GM12878 (cell line): ENCODE measurements around the gene PIGS. TPM values are rescaled to one million over a fixed set of nuclear protein-coding genes. Genes with fewer than 3 reads are reported as not detected.

ENCODE experiments used
- ATAC-seq: fragments of 200-7000 bp; cut with Tn5 transposase; 3 replicates; pipeline ENCODE4 v1.9.1; 2020; ENCODE audit warnings: mild to moderate bottlenecking, moderate library complexity
- BruUV-seq: library from RNA; stranded (reverse); fragments of 400-500 nt; replicated peaks from 2 replicates; lab custom pipeline; 2021; lab: Mats Ljungman, UMichigan
- CTCF ChIA-PET: fragments of 300-600 bp; sonication (Branson Sonifier 250); formaldehyde crosslinking; extraction: SDS; loops from one replicate; lab custom pipeline; 2021; ENCODE audit warnings: inconsistent platforms; lab: Yijun Ruan, JAX
- POLR2A ChIA-PET: fragments of 350-600 bp; formaldehyde crosslinking; extraction: SDS; loops from one replicate; lab custom pipeline; 2021; ENCODE audit warnings: inconsistent platforms; lab: Charles Lee
- RAD21 ChIA-PET: fragments of 300-600 bp; sonication (Branson Sonifier 250); formaldehyde crosslinking; loops from one replicate; lab custom pipeline; 2023; ENCODE audit warnings: antibody characterized with exemption; ENCODE audit not compliant: unreplicated experiment; lab: Charles Lee
- SMC1A ChIA-PET: fragments of 300-600 bp; sonication (Branson Sonifier 250); formaldehyde crosslinking; loops from one replicate; lab custom pipeline; 2023; ENCODE audit not compliant: unreplicated experiment, uncharacterized antibody; lab: Charles Lee
- DNase-seq: peaks from one replicate; pipeline ENCODE4 v3.0.0-alpha.2; 2011; ENCODE audit warnings: low read depth, low spot score
- FAIRE-seq: peaks from 3 replicates; lab custom pipeline; 2011; peaks lifted over from hg19 to GRCh38; lab: Jason Lieb, UNC
- H2AFZ ChIP-seq: 2 replicates; pipeline ENCODE4 v1.6.0; 2011; ENCODE audit warnings: low read depth, low read length, control low read depth; ENCODE audit not compliant: control insufficient read depth
- H3K27ac ChIP-seq: 2 replicates; pipeline ENCODE4 v1.5.1; 2011; ENCODE audit warnings: control low read depth; ENCODE audit not compliant: control insufficient read depth, insufficient read depth
- H3K27me3 ChIP-seq, 2 experiments: replicated peaks in 1 of 2; 2 replicates each; pipeline versions ENCODE4 v1.6.0 to v1.6.1; 2011; ENCODE audit warnings: low read length in 1 of 2; ENCODE audit not compliant: control insufficient read depth in 2 of 2, insufficient read depth in 2 of 2
- H3K36me3 ChIP-seq, 2 experiments: 2 replicates each; pipeline ENCODE4 v1.5.1; 2011; ENCODE audit warnings: low read length in 1 of 2; ENCODE audit not compliant: control insufficient read depth in 2 of 2, insufficient read depth in 2 of 2
- H3K4me1 ChIP-seq: 2 replicates; pipeline ENCODE4 v1.6.1; 2011; ENCODE audit warnings: mild to moderate bottlenecking, low read length, moderate library complexity, mixed read lengths; ENCODE audit not compliant: control insufficient read depth, insufficient read depth
- H3K4me2 ChIP-seq: 2 replicates; pipeline ENCODE4 v1.6.0; 2011; ENCODE audit warnings: control low read depth; ENCODE audit not compliant: control insufficient read depth, insufficient read depth
- H3K4me3 ChIP-seq: fragments of 200-600 bp; sonication (generic); 2 replicates; pipeline ENCODE4 v1.5.1; 2016
- H3K79me2 ChIP-seq: 2 replicates; pipeline ENCODE4 v1.6.0; 2011; ENCODE audit warnings: low read length; ENCODE audit not compliant: control insufficient read depth, insufficient read depth
- H3K9ac ChIP-seq: 2 replicates; pipeline ENCODE4 v1.8.0; 2011; ENCODE audit warnings: low read length, control low read depth, mixed read lengths; ENCODE audit not compliant: control insufficient read depth, insufficient read depth
- H3K9me3 ChIP-seq: replicated peaks from 3 replicates; pipeline ENCODE4 v1.5.1; 2011; ENCODE audit warnings: mild to moderate bottlenecking, low read length; ENCODE audit not compliant: control insufficient read depth, insufficient read depth
- H4K20me1 ChIP-seq: 2 replicates; pipeline ENCODE4 v1.6.0; 2011; ENCODE audit not compliant: control insufficient read depth, insufficient read depth
- BCL11A ChIP-seq: IDR thresholded peaks from 2 replicates; pipeline ENCODE4 v1.6.1; 2011; ENCODE audit warnings: low read depth, low read length
- CBFB ChIP-seq: IDR thresholded peaks from 2 replicates; pipeline ENCODE4 v1.6.1; 2016; ENCODE audit warnings: antibody characterized with exemption, low read depth
- CBX5 ChIP-seq: sonication (generic); IDR thresholded peaks from 2 replicates; pipeline ENCODE4 v1.6.1; 2016; ENCODE audit warnings: low read depth, moderate library complexity, mild to moderate bottlenecking, inconsistent platforms
- CREM ChIP-seq: IDR thresholded peaks from 2 replicates; pipeline ENCODE4 v1.6.1; 2014; ENCODE audit warnings: antibody characterized with exemption, low read depth
- ESRRA ChIP-seq: IDR thresholded peaks from 2 replicates; pipeline ENCODE4 v1.6.1; 2012; ENCODE audit warnings: mild to moderate bottlenecking, low read length, improper control_type of control experiment
- EZH2 ChIP-seq: IDR thresholded peaks from 2 replicates; pipeline ENCODE4 v1.6.1; 2012; ENCODE audit warnings: low read depth, mild to moderate bottlenecking, control low read depth, inconsistent platforms, low read length, borderline replicate concordance; ENCODE audit not compliant: control insufficient read depth
- HDAC2 ChIP-seq: fragments of 200-600 bp; sonication (generic); IDR thresholded peaks from 2 replicates; pipeline ENCODE4 v1.6.1; 2017
- HDGF ChIP-seq: fragments of 450-650 bp; IDR thresholded peaks from 2 replicates; pipeline ENCODE4 v1.6.1; 2016; ENCODE audit warnings: antibody characterized with exemption
- IKZF1 ChIP-seq: fragments of 450-650 bp; conservative IDR thresholded peaks from 2 replicates; pipeline ENCODE4 v1.6.1; 2017; ENCODE audit warnings: antibody characterized with exemption, mild to moderate bottlenecking
- MTA3 ChIP-seq: IDR thresholded peaks from 2 replicates; pipeline ENCODE4 v1.6.1; 2012; ENCODE audit warnings: low read length, inconsistent platforms, borderline replicate concordance
- NR2C1 ChIP-seq: fragments of 450-650 bp; IDR thresholded peaks from 2 replicates; pipeline ENCODE4 v1.6.1; 2017; ENCODE audit warnings: antibody characterized with exemption, mild to moderate bottlenecking, moderate library complexity
- RAD51 ChIP-seq: fragments of 450-650 bp; IDR thresholded peaks from 2 replicates; pipeline ENCODE4 v1.6.1; 2016; ENCODE audit warnings: moderate library complexity, mild to moderate bottlenecking, inconsistent platforms
- SIX5 ChIP-seq: IDR thresholded peaks from 2 replicates; pipeline ENCODE4 v1.6.1; 2011; ENCODE audit warnings: mild to moderate bottlenecking, low read depth, low read length, moderate library complexity; ENCODE audit not compliant: severe bottlenecking
- SMAD5 ChIP-seq: IDR thresholded peaks from 2 replicates; pipeline ENCODE4 v1.6.1; 2016; ENCODE audit warnings: antibody characterized with exemption, low read depth
- SP1 ChIP-seq: IDR thresholded peaks from one replicate; pipeline ENCODE4 v1.6.1; 2011; ENCODE audit warnings: low read depth, low read length
- TARDBP ChIP-seq: IDR thresholded peaks from 2 replicates; pipeline ENCODE4 v1.6.1; 2016; ENCODE audit warnings: borderline replicate concordance
- YY1 ChIP-seq: IDR thresholded peaks from 2 replicates; pipeline ENCODE4 v1.6.1; 2011; ENCODE audit warnings: low read depth, mild to moderate bottlenecking, low read length
- ZSCAN29 ChIP-seq: fragments of 450-650 bp; IDR thresholded peaks from 2 replicates; pipeline ENCODE4 v1.6.1; 2017; ENCODE audit warnings: mild to moderate bottlenecking, moderate library complexity
- WGBS: methylation state at CpG from one replicate; pipeline ENCODE4 v1.1.6; 2016; ENCODE audit warnings: low lambda C conversion rate; ENCODE audit not compliant: insufficient replicate concordance, insufficient coverage; ENCODE audit errors: missing lambda C conversion rate; 5-methylcytosine and 5-hydroxymethylcytosine counted together
- in situ Hi-C: fragments of 300-500 bp; cut with MboI; formaldehyde crosslinking; loops from 9 replicates; pipeline ENCODE4 v1.14.3; 2018; ENCODE audit warnings: mixed read lengths
- intact Hi-C: fragments of 100-400 bp; cut with micrococcal nuclease; formaldehyde crosslinking; loops from one replicate; pipeline ENCODE4 v1.14.2; 2022; ENCODE audit not compliant: unreplicated experiment
- polyA plus RNA-seq, 11 experiments: library from polyadenylated mRNA; depleted of rRNA in 4 of 11; unstranded in 6 of 11; stranded (reverse) in 5 of 11; fragments of >200 nt; fragmentation: Nextera tagmentation in 4 of 11; fragmentation: Illumina TruSeq in 1 of 11; extraction: Ambion mirVana in 4 of 11; extraction: Trizol in 1 of 11; gene quantifications; 1 replicate in 1 of 11; 2 replicates in 10 of 11; pipeline versions ENCODE4 v1.2.1 to v1.2.3, GENCODE V29; 2011 to 2016; ENCODE audit warnings: inconsistent platforms in 2 of 11, missing spikeins in 2 of 11, low read depth in 1 of 11
- total RNA-seq, 4 experiments: library from RNA; depleted of rRNA in 3 of 4; stranded (reverse); fragments of >200 nt in 3 of 4; fragmentation: Illumina TruSeq in 1 of 4; extraction: Trizol in 1 of 4; gene quantifications; 2 replicates each; pipeline versions ENCODE4 v1.2.1 to v1.2.3, GENCODE V29; 2013 to 2021
- TF ChIP-seq, protein P1 (sequence below): fragments of 150-350 bp; IDR thresholded peaks from 2 replicates; pipeline ENCODE4 v1.6.1; 2014; ENCODE audit warnings: mild to moderate bottlenecking, low read depth, low read length

Gene PIGS
- total and polyA plus RNA-seq, 10 of the 15 experiments (the other 5 are each of a cell fraction or from before 2014, with no cell fraction given), result 27.5 to 73.7 (median 50.7) TPM

DNA sequence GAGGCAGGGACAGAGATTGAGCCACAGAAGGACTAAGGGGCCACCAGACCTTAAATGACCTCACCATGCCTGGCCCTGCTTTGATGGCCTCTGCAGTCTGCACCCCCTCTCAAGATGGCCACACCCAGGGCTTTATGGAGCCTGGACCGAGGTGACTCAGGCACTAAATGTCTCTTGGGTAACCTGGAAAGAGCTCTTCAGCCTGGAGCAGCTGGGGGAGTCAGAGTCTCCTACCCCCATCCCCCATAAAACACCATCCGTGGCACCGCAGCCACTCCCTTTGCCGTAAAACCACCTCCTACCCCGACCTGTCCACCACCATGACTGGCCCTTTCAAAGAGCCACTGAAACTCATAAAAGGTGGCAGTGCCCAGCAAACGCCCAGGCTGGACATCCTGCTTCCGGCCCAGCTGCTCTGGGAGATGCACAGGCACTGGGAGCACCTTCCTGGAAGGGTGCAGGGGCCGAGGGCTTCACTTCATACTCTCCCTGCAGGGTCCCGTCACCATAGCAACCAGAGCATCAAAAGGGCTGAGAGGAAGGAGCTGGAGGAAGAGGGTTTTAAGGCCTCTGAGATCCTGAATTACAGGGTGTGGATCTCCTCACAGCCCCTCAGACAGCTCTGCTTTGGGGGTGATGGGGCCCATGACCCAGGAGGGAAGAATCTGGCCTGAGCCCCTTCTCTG is 42.9 kb downstream of the PIGS start (continued):
- no peak for TF ChIP-seq CBX5
- no peak for TF ChIP-seq RAD51
- TF ChIP-seq BCL11A, result no peak
- TF ChIP-seq CBFB, result no peak
- no peak for TF ChIP-seq EZH2
- TF ChIP-seq, protein P1, sequence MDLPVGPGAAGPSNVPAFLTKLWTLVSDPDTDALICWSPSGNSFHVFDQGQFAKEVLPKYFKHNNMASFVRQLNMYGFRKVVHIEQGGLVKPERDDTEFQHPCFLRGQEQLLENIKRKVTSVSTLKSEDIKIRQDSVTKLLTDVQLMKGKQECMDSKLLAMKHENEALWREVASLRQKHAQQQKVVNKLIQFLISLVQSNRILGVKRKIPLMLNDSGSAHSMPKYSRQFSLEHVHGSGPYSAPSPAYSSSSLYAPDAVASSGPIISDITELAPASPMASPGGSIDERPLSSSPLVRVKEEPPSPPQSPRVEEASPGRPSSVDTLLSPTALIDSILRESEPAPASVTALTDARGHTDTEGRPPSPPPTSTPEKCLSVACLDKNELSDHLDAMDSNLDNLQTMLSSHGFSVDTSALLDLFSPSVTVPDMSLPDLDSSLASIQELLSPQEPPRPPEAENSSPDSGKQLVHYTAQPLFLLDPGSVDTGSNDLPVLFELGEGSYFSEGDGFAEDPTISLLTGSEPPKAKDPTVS, result no peak
- no peak for TF ChIP-seq HDAC2
- no peak for TF ChIP-seq YY1
- no peak for TF ChIP-seq TARDBP
- TF ChIP-seq SIX5, result no peak
- TF ChIP-seq CREM, result no peak
- no peak for TF ChIP-seq ESRRA

DNA sequence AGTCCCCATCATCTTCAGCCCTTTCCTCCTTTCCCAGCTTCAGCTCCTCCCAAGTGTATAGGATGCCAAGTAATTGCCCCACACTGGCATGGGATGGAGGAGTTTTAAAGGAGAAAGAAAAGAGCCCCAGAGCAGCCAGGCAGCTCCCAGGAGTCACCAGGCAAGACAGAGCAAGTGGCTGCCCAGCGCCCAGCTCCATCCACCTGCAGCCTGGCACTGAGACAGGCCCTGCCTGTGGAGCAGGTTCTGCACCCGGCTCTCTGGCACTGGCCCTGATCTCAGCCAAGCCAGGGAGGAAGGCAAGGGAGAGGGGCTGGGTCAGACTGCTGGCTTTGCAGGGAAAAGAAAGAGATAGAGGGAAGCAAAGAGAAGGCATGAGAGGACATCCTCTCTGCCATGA is 43.5 kb downstream of the PIGS start:
- SMC1A ChIA-PET, result no interaction called here
- DNase-seq (no peak), ATAC-seq (no peak), FAIRE-seq (no peak)
- Histone ChIP-seq H3K27me3 (no peaks in the 10 kb centered on the region; a peak in 1 of 4 replicates), H4K20me1 (no peaks in the 10 kb centered on the region), H3K4me2 (no peak overlapping the region), H3K27ac (no peak overlapping the region), H3K36me3 (no peaks in the 10 kb centered on the region; a peak in 1 of 4 replicates), H3K4me3 (no peak overlapping the region), H3K9me3 (no peaks in the 10 kb centered on the region), H3K4me1 (no peaks in the 10 kb centered on the region), H3K79me2 (no peaks in the 10 kb centered on the region), H2AFZ (no peak overlapping the region), H3K9ac (no peak overlapping the region)
- in situ Hi-C loops, result no loop called here
- TF ChIP-seq NR2C1 (no peak), ZSCAN29 (no peak), SMAD5 (no peak), MTA3 (no peak), HDGF (no peak), IKZF1 (no peak), SP1 (no peak)
- RAD21 ChIA-PET, result no interaction called here
- 36% methylated on average over 2 of the region's 2 CpGs for WGBS
- CTCF ChIA-PET, result interaction anchor here (1.2 to 1.5 kb wide), 2 partner anchors 13 to 31 kb away, joined by 3 to 4 read pairs; no protein-coding TSS in a partner anchor
- BruUV-seq, result no TSS peak
- POLR2A ChIA-PET, result no interaction called here
- intact Hi-C loops, result no loop called here
